Effector CD8-positive, alpha-beta T cell (primary cell): ENCODE results near the gene RPS29.
"Not testable (repeated sequence)": the region's sequence is repeated elsewhere in the genome, so short reads cannot be mapped to it uniquely, and the experiment has no call there.

Experiments used
- DNase-seq: peaks from one replicate; lab custom pipeline; 2025; lab: John Stamatoyannopoulos, UW

The RPS29 gene

GRCh38 chr14:49598485-49599300 is 12.5 kb upstream of the RPS29 start, which contains the start of gene LRR1:
Gene LRR1 (plus strand): TSS chr14:49598940. CDS start chr14:49599021, 81 bp downstream.
- DNase-seq: peak; percentile 78

DNA sequence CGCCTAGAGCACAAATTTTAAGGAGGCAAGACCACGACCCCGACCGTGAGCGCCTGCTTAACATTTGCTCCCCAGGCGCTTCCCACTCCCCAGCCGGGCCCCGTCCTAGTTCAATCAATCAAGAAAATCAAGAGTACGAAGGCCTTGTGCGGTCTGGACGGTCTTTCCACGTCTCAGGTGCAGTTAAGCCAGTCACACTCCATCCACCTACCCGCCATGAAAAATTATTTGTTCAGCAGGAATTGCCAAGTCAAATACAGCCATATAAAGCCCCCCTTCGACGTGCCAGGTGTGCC is 12.0 kb upstream of the RPS29 start:
- DNase-seq: no peak

DNA sequence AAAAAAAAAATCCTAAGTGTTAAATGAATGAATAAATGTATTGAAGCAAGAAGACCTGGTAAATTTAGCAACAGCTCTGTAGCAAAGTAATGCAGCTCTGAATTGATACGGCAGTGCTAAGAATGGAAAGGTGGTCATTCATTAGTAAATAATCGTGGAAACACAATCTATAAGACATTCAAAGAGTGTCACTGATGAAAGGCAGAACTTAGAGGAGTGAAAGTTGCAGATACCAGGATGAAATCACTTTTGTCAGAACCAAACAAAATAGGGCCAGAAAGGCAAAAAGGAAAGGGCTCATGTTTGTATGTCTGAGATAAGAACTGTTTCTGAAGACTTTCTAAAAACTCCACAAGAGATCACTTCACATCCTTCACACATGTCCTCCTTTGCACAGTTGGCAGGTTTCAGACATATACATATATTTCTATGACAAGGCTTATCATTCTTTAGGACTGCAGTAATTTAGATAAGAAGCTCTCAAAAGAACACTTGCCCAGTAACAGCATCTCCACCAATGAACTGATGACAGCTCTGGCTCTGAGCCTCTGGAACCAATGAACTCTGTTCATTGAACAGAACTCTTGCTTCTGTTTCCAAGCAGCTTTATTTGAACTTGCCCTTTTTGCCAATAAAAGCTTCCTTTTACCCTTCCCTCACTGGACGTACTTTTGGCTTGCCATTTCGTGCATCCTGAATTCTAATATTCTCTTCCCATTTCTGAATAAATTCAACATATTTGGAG is 8.3 kb upstream of the RPS29 start:
- no peak for DNase-seq

DNA sequence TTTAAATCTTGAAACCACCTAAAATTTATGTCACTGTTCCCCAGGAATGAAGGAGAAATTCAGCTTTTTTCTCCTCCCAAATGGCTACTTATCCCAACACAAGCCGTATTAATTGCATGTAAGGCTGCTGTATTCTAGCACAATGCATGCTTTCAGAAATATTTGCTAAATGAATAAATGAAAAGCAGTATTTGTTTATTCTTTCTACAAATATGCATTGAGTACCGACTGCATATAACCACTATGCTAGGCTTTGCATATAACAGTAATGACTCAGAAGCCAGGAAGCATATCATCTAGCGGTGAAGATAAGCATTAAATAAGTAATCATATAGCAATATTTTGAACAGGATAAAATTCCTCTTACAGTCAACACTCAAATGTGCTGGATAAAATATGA is 6.8 kb upstream of the RPS29 start:
- no peak for DNase-seq

GRCh38 chr14:49589387-49589786 is 3.2 kb upstream of the RPS29 start:
- DNase-seq: no peak

DNA sequence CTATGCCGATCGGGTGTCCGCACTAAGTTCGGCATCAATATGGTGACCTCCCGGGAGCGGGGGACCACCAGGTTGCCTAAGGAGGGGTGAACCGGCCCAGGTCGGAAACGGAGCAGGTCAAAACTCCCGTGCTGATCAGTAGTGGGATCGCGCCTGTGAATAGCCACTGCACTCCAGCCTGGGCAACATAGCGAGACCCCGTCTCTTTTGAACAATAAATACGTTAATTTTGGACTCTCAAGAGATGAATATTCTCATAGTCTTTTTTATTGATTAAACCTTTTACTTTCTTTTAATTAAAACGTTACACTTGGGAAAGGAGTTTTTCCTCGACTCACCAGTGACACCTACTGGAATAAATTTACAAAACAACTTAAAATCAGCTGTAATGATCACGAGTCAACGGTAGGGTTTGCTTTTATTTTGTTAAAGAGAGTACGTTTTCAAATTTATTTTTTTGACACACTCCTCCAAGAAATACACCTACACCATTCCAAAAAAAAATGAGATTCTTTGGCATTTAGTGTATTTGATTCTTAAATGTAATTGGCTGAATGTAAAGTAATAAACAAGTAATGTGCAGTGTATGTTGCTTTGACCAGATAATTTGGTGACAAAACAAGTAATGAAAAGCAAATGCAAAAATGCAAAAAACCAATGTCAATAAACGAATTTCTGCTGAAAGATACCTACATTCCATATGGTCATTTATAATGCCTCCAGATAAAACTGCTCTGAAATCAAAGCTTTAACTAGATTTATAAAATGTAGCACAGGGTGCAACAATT is 687 bp upstream of the RPS29 start:
- DNase-seq: peak; percentile 31

DNA sequence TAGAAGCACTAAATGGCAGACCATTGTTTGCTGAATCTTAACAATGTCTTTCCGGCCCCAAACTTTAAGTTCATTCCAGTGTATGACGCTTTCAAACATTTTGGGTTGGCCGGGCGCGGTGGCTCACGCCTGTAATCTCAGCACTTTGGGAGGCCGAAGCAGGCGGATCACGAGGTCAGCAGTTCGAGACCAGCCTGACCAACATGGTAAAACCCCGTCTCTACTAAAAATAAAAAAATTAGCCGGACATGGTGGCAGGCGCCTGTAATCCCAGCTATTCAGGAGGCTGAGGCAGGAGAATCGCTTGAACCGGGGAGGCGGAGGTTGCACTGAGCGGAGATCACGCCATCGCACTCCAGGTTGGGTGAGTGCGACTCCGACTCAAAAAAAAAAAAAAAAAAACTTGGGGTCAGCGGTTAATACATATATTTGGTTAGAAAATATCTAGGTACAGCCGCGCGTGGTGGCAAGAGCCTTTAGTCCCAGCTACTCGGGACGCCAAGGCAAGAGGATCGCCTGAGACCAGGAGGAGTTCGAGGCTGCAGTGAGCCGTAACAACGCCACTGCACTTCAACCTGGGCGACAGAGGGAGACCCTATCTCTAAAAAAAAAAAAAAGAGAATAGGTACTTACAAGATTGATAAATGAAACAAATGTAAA is 1.1 kb downstream of the RPS29 start:
- DNase-seq: not testable (repeated sequence)

GRCh38 chr14:49584058-49584457 is 2.1 kb downstream of the RPS29 start:
- no peak for DNase-seq

- no peak for DNase-seq
These were observed 2.6 kb downstream of the RPS29 start for GRCh38 chr14:49583629-49584028.

DNA sequence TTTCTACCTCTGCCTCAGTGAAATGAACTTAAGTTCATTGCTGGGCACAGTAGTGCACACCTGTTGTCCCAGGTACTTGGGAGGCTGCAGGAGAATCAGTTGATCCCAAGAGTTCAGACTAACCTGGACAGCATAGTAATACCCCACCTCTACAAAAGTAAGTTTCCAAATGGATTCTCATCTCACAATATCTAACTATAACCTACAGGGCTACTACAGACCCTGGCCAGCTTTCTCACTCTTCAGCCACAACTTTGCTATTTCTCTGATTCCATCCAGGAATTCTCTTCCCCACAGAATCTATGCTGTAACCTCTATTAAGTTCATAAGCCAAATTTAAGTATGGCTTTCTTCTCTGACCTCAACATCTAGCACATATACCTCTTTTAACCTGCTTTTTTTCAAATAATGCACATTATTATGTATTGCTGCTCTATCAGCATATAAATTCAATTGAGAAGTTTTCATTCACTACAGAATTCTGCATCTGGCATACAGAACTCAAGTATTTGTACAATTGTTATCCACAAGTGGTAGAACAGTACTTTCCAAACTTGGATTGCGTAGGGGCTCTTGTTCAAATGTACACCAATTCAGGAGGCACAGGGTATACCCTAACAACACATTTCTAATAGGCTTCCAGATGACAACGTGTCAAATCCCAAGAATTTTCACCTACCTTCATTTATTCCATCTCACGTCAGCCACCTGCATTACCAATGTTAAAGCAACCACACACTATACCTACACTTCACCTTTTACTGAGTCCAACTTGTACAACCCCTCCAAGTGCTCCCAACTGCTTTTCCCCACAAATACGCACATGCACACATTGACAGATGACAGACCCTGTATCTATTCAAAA is 3.8 kb downstream of the RPS29 start:
- no peak for DNase-seq

GRCh38 chr14:49581209-49582112 is 4.7 kb downstream of the RPS29 start:
- no peak for DNase-seq

DNA sequence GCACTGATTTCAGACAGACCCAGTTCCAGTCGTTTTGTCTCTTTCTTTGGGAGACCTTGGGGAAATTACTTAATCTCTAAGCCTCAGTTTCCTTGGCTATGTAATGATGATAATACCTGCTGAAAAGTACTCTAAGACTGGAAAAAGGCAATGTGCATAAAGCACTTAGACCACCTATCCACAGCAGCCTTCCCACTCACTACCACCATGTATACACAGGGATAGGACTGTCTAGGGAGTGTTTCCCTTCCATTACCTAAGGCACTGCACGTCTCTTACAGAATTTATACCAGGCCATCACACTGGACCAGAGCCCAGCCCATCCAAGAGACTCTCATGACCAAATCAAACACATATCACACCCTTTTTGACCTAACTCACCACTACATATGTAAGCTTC is 6.3 kb downstream of the RPS29 start:
- no peak for DNase-seq

GRCh38 chr14:49578141-49578540 is 8.0 kb downstream of the RPS29 start:
- no peak for DNase-seq

DNA sequence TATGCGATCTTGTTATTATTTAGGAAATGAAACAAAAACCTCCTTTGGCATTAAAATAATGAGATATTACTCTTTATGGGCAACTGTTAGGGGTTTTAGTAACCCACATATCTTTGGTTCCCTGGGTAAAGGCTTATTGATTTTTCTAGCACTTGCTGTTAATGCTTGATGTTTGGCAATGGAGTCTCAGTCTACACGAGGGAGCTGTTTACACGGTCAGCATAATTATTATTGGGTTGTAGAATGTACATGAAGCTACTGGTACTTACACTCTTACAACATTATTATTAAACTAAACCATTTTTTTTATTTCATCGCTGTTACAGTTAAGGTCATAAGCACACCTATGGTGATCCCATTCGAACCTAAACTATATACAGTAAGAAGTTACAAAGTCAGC is 12.1 kb downstream of the RPS29 start:
- no peak for DNase-seq

DNA sequence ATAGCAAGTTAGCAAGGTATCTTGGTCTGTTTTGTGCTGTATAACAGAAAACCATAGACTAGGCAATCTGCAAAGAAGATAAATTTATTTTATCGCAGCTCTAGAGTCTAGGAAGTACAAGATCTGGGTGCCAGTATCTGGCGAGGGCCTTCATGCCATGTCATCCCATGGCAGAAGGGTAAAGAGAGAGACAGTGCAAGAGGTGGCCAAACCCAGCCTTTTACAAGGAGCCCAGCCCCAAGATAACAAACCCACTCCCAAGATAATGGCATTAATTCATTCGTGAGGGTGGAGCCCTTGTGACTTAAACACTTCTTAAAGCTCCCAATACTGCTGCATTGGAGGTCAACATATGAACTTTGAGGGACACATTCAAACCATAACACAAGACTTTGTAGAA is 16.9 kb downstream of the RPS29 start:
- DNase-seq: no peak

GRCh38 chr14:49566714-49567113 is 19.5 kb downstream of the RPS29 start:
- no peak for DNase-seq

- DNase-seq: no peak
These were observed 26.0 kb downstream of the RPS29 start for GRCh38 chr14:49559979-49560768.

GRCh38 chr14:49553892-49554291 is 32.3 kb downstream of the RPS29 start:
- no peak for DNase-seq

- DNase-seq: no peak
These were observed 33.1 kb downstream of the RPS29 start for GRCh38 chr14:49553106-49553505.
